GM19238 (cell line): ENCODE data around the gene FSTL5.
"Not testable (repeated sequence)": the region's sequence is repeated elsewhere in the genome, so short reads cannot be mapped to it uniquely, and the experiment has no call there.

Experiments
- DNase-seq: peaks from one replicate; pipeline ENCODE4 v3.0.0; 2011; ENCODE audit warnings: low spot score; ENCODE audit not compliant: insufficient read length

The FSTL5 gene

GRCh38 chr4:162163892-162164759 is at the start of gene FSTL5:
Gene FSTL5, minus strand, starts transcription at chr4:162164000. Its CDS starts 52,604 bp downstream, at chr4:162111396.
- DNase-seq = peak; percentile 4

DNA sequence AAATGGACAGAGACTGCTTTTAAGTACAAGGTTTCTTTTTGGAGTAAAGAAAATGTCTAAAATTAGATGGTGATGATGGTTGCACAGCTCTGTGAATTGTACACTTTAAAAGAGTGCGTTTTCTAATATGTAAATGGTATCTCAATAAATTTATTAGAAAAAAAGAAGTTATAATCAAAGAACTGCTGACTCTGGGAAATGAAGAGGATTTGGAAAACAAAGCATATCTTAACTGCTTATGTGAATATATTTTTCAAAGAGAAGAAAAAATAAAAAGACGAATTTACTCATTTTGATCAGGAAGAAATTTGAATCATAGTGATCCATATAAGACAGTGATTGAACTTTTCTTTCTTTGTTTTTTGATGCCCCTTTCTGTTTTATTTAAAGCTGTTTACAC is 45.9 kb upstream of the FSTL5 start:
- DNase-seq = no peak

DNA sequence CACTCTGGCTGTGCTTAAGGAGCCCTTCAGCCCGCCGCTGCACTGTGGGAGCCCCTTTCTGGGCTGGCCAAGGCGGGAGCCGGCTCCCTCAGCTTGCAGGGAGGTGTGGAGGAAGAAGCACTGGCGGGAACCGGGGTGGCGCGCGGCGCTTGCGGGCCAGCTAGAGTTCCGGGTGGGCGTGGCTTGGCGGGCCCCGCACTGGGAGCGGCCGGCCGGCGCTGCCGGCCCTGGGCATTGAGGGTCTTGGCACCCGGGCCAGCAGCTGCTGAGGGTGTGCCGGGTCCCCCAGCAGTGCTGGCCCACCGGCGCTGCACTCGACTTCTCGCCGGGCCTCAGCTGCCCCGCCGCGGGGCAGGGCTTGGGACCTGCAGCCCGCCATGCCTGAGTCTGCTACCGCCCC is 39.7 kb upstream of the FSTL5 start:
- not testable (repeated sequence) for DNase-seq

GRCh38 chr4:162201673-162202072 is 37.9 kb upstream of the FSTL5 start:
- DNase-seq = no peak

DNA sequence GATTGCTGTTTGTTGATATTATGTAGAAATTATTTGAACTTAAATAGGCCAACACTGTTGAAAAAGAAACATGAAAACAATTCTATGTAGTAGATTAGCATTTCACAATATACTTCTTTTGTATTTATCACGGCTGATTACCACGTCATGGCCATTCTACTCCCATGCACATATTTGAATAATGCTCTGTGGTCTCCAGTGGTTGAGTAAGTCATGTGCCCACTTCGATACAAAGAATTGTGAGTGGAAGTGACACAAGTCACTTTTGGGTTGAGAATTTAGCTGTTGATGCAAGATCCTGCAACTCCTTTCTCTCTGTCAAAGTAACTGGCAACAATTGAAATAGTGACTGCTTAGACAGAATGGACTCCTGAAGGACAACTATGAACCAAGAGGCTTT is 6.7 kb upstream of the FSTL5 start:
- DNase-seq = no peak

DNA sequence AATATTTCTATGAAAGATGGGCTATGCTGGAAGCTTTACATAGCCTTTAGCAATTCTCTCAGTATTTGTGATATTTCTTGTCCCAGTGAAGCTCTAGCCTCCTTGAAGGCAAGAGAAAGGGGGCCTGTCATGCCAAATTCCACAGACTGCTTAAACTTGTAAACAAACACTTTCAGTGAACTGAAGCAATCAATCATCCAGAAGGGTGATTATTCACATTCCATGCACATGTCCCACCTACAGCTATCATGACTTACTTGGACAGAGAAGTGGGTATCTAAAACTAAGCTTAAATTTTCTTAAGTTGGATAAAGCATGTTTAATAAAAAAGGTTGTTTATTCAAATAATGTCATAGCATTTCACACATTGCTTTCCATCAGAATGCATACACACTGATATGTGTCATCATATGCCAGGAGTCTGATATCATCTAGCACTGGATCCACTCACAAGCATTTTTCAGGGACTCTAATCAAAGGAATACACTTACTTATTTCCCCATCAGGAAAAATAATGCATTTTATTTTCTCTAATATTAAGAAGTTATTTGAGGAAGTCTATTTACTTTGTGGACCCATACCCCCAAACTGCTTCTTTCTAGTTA is 1.2 kb upstream of the FSTL5 start:
- DNase-seq = no peak

DNA sequence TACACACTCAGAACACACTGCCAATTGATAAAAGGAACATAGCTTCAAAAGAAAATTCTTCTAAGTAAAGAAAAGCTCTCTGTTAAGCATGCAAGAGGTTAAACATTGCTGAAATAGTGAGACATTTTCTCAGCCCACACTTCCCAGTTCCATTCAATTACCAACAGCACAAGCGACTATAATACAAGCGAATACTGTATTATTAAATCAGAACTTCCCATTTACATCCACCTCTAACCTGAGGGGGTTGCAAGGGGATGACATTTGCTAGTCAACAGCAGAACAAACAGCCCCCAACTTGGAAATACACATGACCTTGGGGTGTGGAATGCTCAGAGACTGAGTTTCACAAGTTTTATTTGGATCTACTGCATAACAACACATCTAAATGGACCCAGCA is 1.1 kb downstream of the FSTL5 start:
- DNase-seq = no peak

DNA sequence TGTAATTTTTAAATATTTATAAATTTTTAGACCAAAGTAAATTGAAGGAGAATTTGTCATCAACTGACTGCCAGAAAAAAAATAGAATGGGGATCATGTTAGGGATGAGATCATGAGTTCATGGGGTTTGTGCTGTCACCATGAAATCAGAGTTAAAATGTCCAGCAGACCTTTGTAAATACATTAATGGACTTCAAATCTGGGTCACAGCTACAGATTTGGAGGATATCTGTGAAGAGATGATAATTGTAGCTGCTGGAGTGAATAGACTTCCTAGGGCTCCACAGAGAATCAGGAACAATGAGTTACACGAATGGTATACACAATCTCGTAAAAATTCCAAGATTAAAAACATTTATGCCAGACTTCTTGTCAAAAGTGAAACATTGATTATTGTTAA is 6.6 kb downstream of the FSTL5 start:
- DNase-seq = no peak

DNA sequence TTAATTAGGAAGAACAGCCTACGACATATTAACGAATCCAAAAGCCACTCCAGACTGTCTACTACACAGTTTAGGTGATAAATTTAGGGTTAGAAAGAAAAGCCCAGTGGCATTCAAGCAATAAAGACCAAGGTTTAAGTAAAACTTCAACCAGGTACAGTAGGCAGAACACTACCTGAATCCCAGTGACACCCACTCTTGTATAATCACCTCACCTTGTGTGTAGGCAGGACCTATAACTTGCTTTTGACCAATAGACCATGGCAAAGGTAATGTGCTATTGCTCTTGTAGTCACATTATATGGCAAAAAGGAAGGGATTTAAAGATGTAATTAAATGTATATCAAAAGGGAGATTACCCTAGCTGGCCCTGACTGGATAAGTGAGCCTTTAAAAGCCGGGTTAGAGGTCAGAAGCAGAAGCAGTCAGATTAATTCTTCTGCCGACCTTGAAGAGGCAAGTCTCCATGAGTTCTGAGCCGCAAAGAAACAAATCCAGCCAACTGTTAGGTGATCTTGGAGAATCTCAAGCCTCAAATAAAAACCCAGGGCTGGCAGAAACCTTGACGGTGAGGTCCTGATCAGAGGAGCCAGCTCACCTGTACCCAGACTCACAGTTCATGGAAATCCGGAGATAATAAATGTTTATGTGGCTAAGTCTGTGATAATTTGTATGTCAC is 8.8 kb downstream of the FSTL5 start:
- no peak for DNase-seq

DNA sequence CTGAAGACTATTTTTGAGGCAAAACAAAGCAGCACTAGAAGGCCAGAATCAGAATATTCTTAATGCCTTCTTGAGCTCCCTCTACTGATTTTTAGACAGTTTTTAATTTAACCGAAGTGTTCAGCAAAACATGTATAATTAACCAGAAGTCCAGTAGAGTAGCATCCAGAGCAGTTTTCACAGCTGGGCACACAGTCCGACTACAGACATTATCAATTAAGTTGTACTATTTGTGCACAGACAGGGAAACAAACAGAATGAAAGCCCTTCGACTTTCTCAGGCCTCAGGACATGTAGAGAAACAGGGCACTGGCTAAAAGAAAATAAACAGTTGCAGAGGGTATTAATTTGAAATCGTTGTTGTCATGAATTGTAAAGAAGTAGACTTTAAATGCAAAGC is 11.9 kb downstream of the FSTL5 start:
- DNase-seq = no peak

- DNase-seq = no peak
Measured at GRCh38 chr4:162151386-162151785, 12.4 kb downstream of the FSTL5 start.

- DNase-seq = no peak
Measured at GRCh38 chr4:162149644-162150043, 14.2 kb downstream of the FSTL5 start.

DNA sequence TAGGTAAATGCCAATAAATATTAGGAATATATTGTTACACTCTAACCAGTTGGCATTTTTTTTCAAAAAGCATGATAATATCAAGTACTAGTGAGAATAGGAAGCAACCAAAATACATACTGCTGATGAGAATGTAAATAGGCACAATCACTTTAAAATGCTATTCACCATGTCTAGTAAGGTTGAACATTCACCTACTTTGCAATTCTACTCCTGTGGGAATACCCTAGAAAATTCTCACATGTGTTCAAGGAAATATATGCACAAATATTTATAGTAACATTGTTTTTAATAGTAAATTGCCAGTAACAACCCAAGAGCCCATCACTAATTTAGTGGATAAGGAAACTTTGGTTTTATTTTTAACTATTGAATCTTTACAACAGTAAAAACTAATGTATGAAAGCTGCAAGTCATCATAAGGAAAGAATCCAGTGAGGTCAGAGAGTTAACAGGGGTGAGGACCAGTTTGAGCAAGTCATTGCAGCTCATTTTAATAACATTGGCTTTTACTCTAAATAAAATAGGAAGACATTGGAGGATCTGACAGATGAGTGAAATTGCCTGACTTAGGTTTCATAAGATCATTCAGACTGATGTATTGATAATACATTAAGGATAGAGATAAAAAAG is 23.6 kb downstream of the FSTL5 start:
- no peak for DNase-seq

DNA sequence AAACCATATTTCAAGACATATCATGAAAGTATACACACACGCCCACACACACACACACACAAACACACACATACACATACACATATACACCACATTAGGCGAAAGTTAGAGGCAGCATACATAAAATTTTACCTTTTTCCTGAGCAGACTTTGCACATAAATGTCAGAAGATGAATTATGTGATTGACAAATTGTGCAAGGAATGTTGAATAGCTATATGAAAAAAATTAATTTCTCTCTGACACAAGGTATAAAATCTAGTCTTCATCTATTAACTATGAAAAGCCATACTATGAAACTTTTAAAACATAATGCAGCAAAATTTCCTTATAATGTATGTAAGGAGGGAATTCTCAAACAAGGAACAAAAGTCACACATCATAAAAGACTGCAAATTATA is 24.4 kb downstream of the FSTL5 start:
- no peak for DNase-seq

- DNase-seq = no peak
Measured at GRCh38 chr4:162131256-162131655, 32.5 kb downstream of the FSTL5 start.

GRCh38 chr4:162126729-162127128 is 37.1 kb downstream of the FSTL5 start:
- no peak for DNase-seq

DNA sequence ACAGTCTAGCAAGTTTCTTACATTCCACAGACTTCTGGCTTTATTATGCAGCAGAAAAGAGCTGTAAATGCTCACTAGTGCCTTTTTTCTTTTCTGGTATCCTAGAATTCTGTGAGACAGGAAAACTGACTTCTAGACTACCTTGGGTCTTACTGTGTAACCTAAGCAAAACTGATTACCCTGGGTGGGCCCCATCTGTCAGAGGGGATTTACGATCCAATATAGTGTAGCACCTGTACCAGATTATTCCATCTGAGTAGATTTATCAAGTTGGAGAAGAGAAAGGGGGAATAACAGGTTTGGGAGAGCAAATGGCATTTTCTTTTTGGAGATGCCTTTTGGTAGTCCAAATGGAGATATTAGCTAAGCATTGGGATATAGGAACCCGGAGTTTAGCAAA is 46.7 kb downstream of the FSTL5 start:
- DNase-seq = no peak

GRCh38 chr4:162116095-162116779 is 47.6 kb downstream of the FSTL5 start:
- DNase-seq = no peak

GRCh38 chr4:162115333-162115732 is 48.5 kb downstream of the FSTL5 start:
- no peak for DNase-seq

GRCh38 chr4:162111078-162111477 is 52.7 kb downstream of the FSTL5 start:
- no peak for DNase-seq

DNA sequence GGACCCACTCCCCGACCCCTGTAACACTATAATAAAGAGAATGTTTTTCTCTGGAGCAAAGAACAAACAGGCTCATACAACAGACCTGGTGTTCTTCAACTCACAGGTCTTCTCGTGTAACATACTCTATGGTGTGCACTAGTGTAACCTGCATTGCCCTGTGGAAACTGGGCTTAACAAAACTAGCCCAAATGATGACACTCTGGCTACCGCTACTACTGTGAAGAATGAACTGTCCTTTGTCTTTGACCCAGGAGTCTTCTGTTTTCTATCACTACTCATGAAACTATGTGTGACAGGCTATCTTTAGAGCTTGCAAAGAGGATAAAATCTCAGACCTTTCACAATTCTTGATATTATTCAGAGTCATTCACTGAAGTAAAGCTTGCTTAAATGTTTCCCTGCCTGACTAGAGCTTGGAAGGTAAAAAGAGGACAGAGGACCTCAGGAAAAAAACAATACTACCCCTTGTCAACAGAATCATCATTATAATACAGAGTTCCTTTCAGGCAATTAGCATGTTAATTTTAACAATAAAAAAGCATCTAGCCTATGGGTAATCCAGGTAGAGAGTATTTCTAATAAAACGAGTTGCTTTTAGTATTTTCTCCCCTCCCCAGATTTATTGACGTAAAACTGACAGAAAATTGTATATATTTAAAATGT is 59.2 kb downstream of the FSTL5 start:
- no peak for DNase-seq
